Measurements from ENCODE around the gene NEDD4L. TPM values are rescaled to one million over a fixed set of nuclear protein-coding genes. Genes with fewer than 3 reads are reported as not detected.

Gene NEDD4L
- total RNA-seq, 4 donors from 2014 or later, result 16.2 to 63.0 (median 30.4) TPM

DNA sequence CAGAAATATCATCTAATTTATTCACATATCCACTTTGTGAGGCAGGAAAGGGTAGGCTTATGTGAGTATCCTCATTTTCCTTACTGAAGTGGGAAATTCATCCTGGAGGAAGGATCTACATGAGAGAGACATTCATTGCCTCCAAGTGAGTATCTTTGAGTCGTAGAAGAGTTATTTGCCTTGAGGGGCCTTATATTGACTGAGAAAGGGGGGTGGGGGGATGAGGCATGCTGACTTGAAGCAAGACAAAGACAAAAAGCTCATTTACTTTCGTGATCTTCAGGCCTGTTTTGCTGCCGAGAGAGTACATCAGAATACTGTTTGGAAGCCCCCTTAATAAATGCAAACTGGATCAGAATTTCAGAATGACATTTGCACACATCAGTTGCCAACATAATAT, 17.6 kb upstream of the NEDD4L start:
- DNase-seq (ENCODE audit: low spot score) (no peak), ATAC-seq (ENCODE audit: low FRiP score) (no peak)
- TF ChIP-seq, protein P1, sequence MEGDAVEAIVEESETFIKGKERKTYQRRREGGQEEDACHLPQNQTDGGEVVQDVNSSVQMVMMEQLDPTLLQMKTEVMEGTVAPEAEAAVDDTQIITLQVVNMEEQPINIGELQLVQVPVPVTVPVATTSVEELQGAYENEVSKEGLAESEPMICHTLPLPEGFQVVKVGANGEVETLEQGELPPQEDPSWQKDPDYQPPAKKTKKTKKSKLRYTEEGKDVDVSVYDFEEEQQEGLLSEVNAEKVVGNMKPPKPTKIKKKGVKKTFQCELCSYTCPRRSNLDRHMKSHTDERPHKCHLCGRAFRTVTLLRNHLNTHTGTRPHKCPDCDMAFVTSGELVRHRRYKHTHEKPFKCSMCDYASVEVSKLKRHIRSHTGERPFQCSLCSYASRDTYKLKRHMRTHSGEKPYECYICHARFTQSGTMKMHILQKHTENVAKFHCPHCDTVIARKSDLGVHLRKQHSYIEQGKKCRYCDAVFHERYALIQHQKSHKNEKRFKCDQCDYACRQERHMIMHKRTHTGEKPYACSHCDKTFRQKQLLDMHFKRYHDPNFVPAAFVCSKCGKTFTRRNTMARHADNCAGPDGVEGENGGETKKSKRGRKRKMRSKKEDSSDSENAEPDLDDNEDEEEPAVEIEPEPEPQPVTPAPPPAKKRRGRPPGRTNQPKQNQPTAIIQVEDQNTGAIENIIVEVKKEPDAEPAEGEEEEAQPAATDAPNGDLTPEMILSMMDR (IDR thresholded peaks at IDR 0.05), result no peak

DNA sequence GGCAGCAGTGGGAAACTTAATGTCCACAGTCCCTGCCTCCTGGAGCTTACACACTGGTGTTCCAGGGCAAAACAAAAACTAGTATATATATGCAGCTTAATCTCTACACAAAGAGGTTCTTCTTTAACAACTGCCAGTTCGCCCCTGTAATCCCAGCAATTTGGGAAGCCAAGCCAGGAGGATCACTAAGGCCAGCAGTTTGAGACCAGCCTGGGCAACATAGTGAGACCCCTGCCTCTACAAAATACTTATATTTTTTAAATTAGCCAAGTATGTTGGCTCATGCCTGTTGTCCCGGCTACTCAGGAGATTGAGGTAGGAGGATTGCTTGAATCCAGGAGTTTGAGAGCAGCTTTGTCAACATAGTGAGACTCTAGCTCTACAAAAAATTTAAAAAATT, 17.2 kb upstream of the NEDD4L start:
- DNase-seq (ENCODE audit: low spot score) (no peak), ATAC-seq (ENCODE audit: low FRiP score) (no peak)
- TF ChIP-seq, protein P1 (IDR thresholded peaks at IDR 0.05), result no peak

- ATAC-seq (ENCODE audit: low FRiP score) (no peak), DNase-seq (ENCODE audit: low spot score) (no peak)
- TF ChIP-seq, protein P1 (IDR thresholded peaks at IDR 0.05), result no peak
Measured at GRCh38 chr18:58027341-58027740, 16.7 kb upstream of the NEDD4L start.

GRCh38 chr18:58028109-58028784, 15.8 kb upstream of the NEDD4L start:
- no peak for ATAC-seq (ENCODE audit: low FRiP score)
- TF ChIP-seq, protein P1 (IDR thresholded peaks at IDR 0.05), result no peak

GRCh38 chr18:58032233-58032632, 11.8 kb upstream of the NEDD4L start:
- TF ChIP-seq, protein P1 (IDR thresholded peaks at IDR 0.05), result no peak
- no peak for DNase-seq (ENCODE audit: low spot score)

More at GRCh38 chr18:58028109-58028784, 15.8 kb upstream of the NEDD4L start:
- DNase-seq (ENCODE audit: low spot score), result no peak

GRCh38 chr18:58033216-58033615, 10.8 kb upstream of the NEDD4L start:
- DNase-seq (ENCODE audit: low spot score) (no peak), ATAC-seq (ENCODE audit: low FRiP score) (no peak)
- TF ChIP-seq, protein P1 (IDR thresholded peaks at IDR 0.05), result no peak

More at GRCh38 chr18:58032233-58032632, 11.8 kb upstream of the NEDD4L start:
- no peak for ATAC-seq (ENCODE audit: low FRiP score)

DNA sequence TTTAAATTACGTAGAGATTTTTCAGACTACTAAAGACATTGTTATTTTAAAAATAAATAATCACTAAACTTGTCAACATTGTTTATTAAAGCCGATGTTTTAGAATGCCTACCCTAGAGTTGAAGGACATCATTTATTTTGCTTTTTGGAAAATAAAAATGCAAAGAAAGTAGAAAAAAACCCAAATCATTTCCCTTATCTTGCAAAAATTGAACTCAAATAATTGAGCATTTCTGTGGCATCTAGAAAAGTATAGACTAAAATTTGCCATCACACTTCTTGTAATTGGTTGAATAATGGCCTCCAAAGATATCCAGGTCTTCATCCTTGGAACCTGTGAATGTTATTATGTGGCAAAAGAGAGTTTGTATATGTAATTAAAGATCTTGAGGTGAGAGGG, 9.7 kb upstream of the NEDD4L start:
- DNase-seq (ENCODE audit: low spot score), result no peak
- no peak for ATAC-seq (ENCODE audit: low FRiP score)
- TF ChIP-seq, protein P1 (IDR thresholded peaks at IDR 0.05), result no peak
